Lower lobe of right lung (tissue), 2 donors: ENCODE data around the gene HNRNPU. TPM values are rescaled to one million over a fixed set of nuclear protein-coding genes. Genes with fewer than 3 reads are reported as not detected.
"Not testable (repeated sequence)": the region's sequence is repeated elsewhere in the genome, so short reads cannot be mapped to it uniquely, and the experiment has no call there.

ENCODE experiments used
- ATAC-seq, 2 donors: fragments of 200-7000 bp; cut with Tn5 transposase; one replicate each; pipeline ENCODE4 v1.9.1; 2020 to 2022; ENCODE audit warnings: mild to moderate bottlenecking in 2 of 2, moderate library complexity in 2 of 2
- DNase-seq: peaks from one replicate; pipeline ENCODE4 v3.0.0-alpha.2; 2020
- H3K27ac ChIP-seq: fragments of 200-600 bp; one replicate; pipeline ENCODE4 v1.8.0; 2022
- H3K27me3 ChIP-seq: fragments of 200-600 bp; one replicate; pipeline ENCODE4 v1.8.0; 2022; ENCODE audit warnings: low read depth
- H3K36me3 ChIP-seq: fragments of 200-600 bp; one replicate; pipeline ENCODE4 v1.8.0; 2022; ENCODE audit warnings: mild to moderate bottlenecking
- H3K4me1 ChIP-seq: fragments of 200-600 bp; one replicate; pipeline ENCODE4 v1.8.0; 2022
- H3K4me3 ChIP-seq: fragments of 200-600 bp; one replicate; pipeline ENCODE4 v1.8.0; 2022; ENCODE audit warnings: mild to moderate bottlenecking
- H3K9me3 ChIP-seq: fragments of 200-600 bp; one replicate; pipeline ENCODE4 v1.8.0; 2022
- CTCF ChIP-seq: fragments of 200-600 bp; IDR thresholded peaks from one replicate; pipeline ENCODE4 v1.8.0; 2022; ENCODE audit warnings: antibody characterized with exemption, mild to moderate bottlenecking
- intact Hi-C: fragments of 100-400 bp; cut with DNase I; formaldehyde crosslinking; loops from one replicate; pipeline ENCODE4 v1.11.0; 2022
- total RNA-seq: library from RNA; stranded (reverse); fragmentation: NEBNext Ultra II Directional; extraction: Animal tissue kit (Norgen Biotek cat#: 25700); gene quantifications from one replicate; pipeline ENCODE4 v1.2.1, GENCODE V29; 2021
- donor health status: DM: no; HTN: yes; CAD: no; lungs with severe emphysema.

HNRNPU gene
- total RNA-seq, 1 donor from 2014 or later: 279 TPM

- Histone ChIP-seq H3K4me3 (peak overlapping the region; percentile 78), H3K36me3 (peaks cover 26% of the 10 kb centered on the region), H3K27me3 (no peaks in the 10 kb centered on the region), H3K9me3 (no peaks in the 10 kb centered on the region), H3K4me1 (peaks cover 48% of the 10 kb centered on the region), H3K27ac (peak overlapping the region; percentile 99)
- no peak for DNase-seq
- intact Hi-C loops: no loop called here
- TF ChIP-seq CTCF: no peak
- no peak for ATAC-seq
These were observed 27.8 kb downstream of the HNRNPU start for GRCh38 chr1:244836584-244836983.

GRCh38 chr1:244836135-244836521, 28.2 kb downstream of the HNRNPU start:
- peak in 1 of 2 donors; percentile 3 for ATAC-seq
- intact Hi-C loops: no loop called here
- H3K27ac ChIP-seq: peak overlapping the region; percentile 99

GRCh38 chr1:244835276-244836134, 28.8 kb downstream of the HNRNPU start, which contains the start of gene COX20:
TSS of gene COX20 (plus strand) at chr1:244835658. CDS start at chr1:244835715, 57 bp downstream.
- Histone ChIP-seq H3K9me3 (no peaks in the 10 kb centered on the region), H3K27me3 (no peaks in the 10 kb centered on the region), H3K27ac (peak within 1 kb of the TSS; percentile 99), H3K4me1 (peaks cover 38% of the 10 kb centered on the region), H3K36me3 (peaks cover 15% of the 10 kb centered on the region), H3K4me3 (peak within 1 kb of the TSS; percentile 78)
- DNase-seq: peak; percentile 92
- intact Hi-C loops: no loop called here
- ATAC-seq: peak; percentile 89 to 95
- no peak for TF ChIP-seq CTCF

More at GRCh38 chr1:244836135-244836521, 28.2 kb downstream of the HNRNPU start:
- Histone ChIP-seq H3K36me3 (peaks cover 21% of the 10 kb centered on the region), H3K27me3 (no peaks in the 10 kb centered on the region), H3K4me1 (peaks cover 44% of the 10 kb centered on the region), H3K4me3 (peak overlapping the region; percentile 78), H3K9me3 (no peaks in the 10 kb centered on the region)
- no peak for DNase-seq
- no peak for TF ChIP-seq CTCF

GRCh38 chr1:244834543-244835275, 29.6 kb downstream of the HNRNPU start:
- Histone ChIP-seq H3K4me1 (peaks cover 33% of the 10 kb centered on the region), H3K9me3 (no peaks in the 10 kb centered on the region), H3K27ac (peak overlapping the region; percentile 99), H3K36me3 (peaks cover 11% of the 10 kb centered on the region), H3K4me3 (peak overlapping the region; percentile 78), H3K27me3 (no peaks in the 10 kb centered on the region)
- DNase-seq (peak; percentile 94), ATAC-seq (peak; percentile 77 to 83)
- TF ChIP-seq CTCF: no peak
- intact Hi-C loops: no loop called here

GRCh38 chr1:244833734-244834542, 30.4 kb downstream of the HNRNPU start:
- Histone ChIP-seq H3K4me1 (peaks cover 33% of the 10 kb centered on the region), H3K27me3 (no peaks in the 10 kb centered on the region), H3K36me3 (peaks cover 11% of the 10 kb centered on the region), H3K4me3 (peak overlapping the region; percentile 78), H3K27ac (peak overlapping the region; percentile 99), H3K9me3 (no peaks in the 10 kb centered on the region)
- peak; percentile 73 for DNase-seq
- ATAC-seq: peak; percentile 45 to 49
- intact Hi-C loops: no loop called here
- TF ChIP-seq CTCF: peak; percentile 34

GRCh38 chr1:244833260-244833659, 31.1 kb downstream of the HNRNPU start:
- H3K27me3 ChIP-seq, H3K9me3 ChIP-seq, ATAC-seq, H3K36me3 ChIP-seq, intact Hi-C loops: not testable (repeated sequence)
- Histone ChIP-seq H3K4me3 (peak overlapping the region; percentile 78), H3K27ac (peak overlapping the region; percentile 99), H3K4me1 (peaks cover 28% of the 10 kb centered on the region)
- DNase-seq: peak; percentile 55
